IMR-90 (cell line): Measurements from ENCODE around the gene GPC5.

Experiments used
- CTCF ChIP-seq: conservative IDR thresholded peaks from 2 replicates; pipeline ENCODE4 v1.5.1; 2012; ENCODE audit warnings: mild to moderate bottlenecking, low read depth, low read length, improper control_type of control experiment
- SMC3 ChIP-seq: fragments of 150-350 bp; IDR thresholded peaks from 2 replicates; pipeline ENCODE4 v1.6.1; 2016; ENCODE audit warnings: low read depth, mild to moderate bottlenecking, antibody characterized with exemption, low read length, moderate library complexity

GRCh38 chr13:91537376-91537775 is 139.0 kb downstream of the GPC5 start:
- TF ChIP-seq SMC3, result no peak
- TF ChIP-seq CTCF, result no peak
